Effector CD4-positive, alpha-beta T cell (primary cell): Measurements from ENCODE around the gene ADAMTS9.
A peak's percentile ranks its signal among the peaks of the same experiment; 100 is the strongest.

Source experiments
- DNase-seq: peaks from one replicate; pipeline ENCODE4 v3.0.0-alpha.2; 2020

ADAMTS9 gene

GRCh38 chr3:64484289-64484992 is 203.4 kb downstream of the ADAMTS9 start:
- DNase-seq: peak; percentile 34

- no peak for DNase-seq
These were observed 204.3 kb downstream of the ADAMTS9 start for GRCh38 chr3:64483467-64483866.

GRCh38 chr3:64475037-64475436 is 212.8 kb downstream of the ADAMTS9 start:
- DNase-seq: no peak

GRCh38 chr3:64473466-64473865 is 214.3 kb downstream of the ADAMTS9 start:
- no peak for DNase-seq

GRCh38 chr3:64470436-64470835 is 217.4 kb downstream of the ADAMTS9 start:
- DNase-seq: no peak

- no peak for DNase-seq
These were observed 220.4 kb downstream of the ADAMTS9 start for GRCh38 chr3:64467255-64467944.
